IMR-90 (cell line): ENCODE data around the gene OR10A5. TPM values are rescaled to one million over a fixed set of nuclear protein-coding genes. Genes with fewer than 3 reads are reported as not detected.

ENCODE experiments used
- ATAC-seq: fragments of 200-7000 bp; cut with Tn5 transposase; 2 replicates; pipeline ENCODE4 v1.9.1; 2020; ENCODE audit warnings: low read depth, mild to moderate bottlenecking, moderate library complexity
- BruUV-seq: library from RNA; stranded (reverse); fragments of 400-500 nt; replicated peaks from 2 replicates; lab custom pipeline; 2021; lab: Mats Ljungman, UMichigan
- CTCF ChIA-PET: fragments of 300-600 bp; formaldehyde crosslinking; extraction: SDS; loops from one replicate; lab custom pipeline; 2021; ENCODE audit warnings: antibody characterized with exemption; lab: Yijun Ruan, JAX
- POLR2A ChIA-PET: fragments of 300-600 bp; sonication (Branson Sonifier 250); formaldehyde crosslinking; loops from one replicate; lab custom pipeline; 2022; ENCODE audit warnings: antibody characterized with exemption; ENCODE audit not compliant: unreplicated experiment; lab: Charles Lee
- DNase-seq: peaks from one replicate; pipeline ENCODE4 v3.0.0; 2013
- H2AFZ ChIP-seq: replicated peaks from 2 replicates; pipeline ENCODE3; 2013; ENCODE audit warnings: low read length, mild to moderate bottlenecking; ENCODE audit not compliant: poor library complexity
- H2AK5ac ChIP-seq: 2 replicates; pipeline ENCODE4 v1.6.1; 2013; ENCODE audit warnings: low read depth, low read length, inconsistent platforms
- H2AK9ac ChIP-seq: replicated peaks from 2 replicates; pipeline ENCODE3; 2013; ENCODE audit warnings: mild to moderate bottlenecking, low read depth, low read length, moderate library complexity; ENCODE audit not compliant: poor library complexity
- H2BK120ac ChIP-seq: 2 replicates; pipeline ENCODE4 v1.6.1; 2013; ENCODE audit warnings: low read depth, low read length, inconsistent platforms
- H2BK15ac ChIP-seq: 3 replicates; pipeline ENCODE4 v1.6.1; 2013; ENCODE audit warnings: low read depth, low read length, inconsistent platforms
- H2BK20ac ChIP-seq: 2 replicates; pipeline ENCODE4 v1.6.1; 2013; ENCODE audit warnings: low read depth, mild to moderate bottlenecking, inconsistent platforms, low read length, moderate library complexity
- H2BK5ac ChIP-seq: 2 replicates; pipeline ENCODE4 v1.6.1; 2013; ENCODE audit warnings: mild to moderate bottlenecking, low read depth, low read length, inconsistent platforms; ENCODE audit not compliant: poor library complexity, severe bottlenecking
- H3K14ac ChIP-seq: replicated peaks from 2 replicates; pipeline ENCODE4 v1.6.1; 2013; ENCODE audit warnings: low read depth, low read length, inconsistent platforms
- H3K18ac ChIP-seq: 2 replicates; pipeline ENCODE4 v1.6.1; 2013; ENCODE audit warnings: low read depth, low read length, control low read depth
- H3K23ac ChIP-seq: 2 replicates; pipeline ENCODE4 v1.6.1; 2013; ENCODE audit warnings: low read depth, low read length, inconsistent platforms
- H3K27ac ChIP-seq: 2 replicates; pipeline ENCODE4 v1.5.1; 2013; ENCODE audit warnings: mild to moderate bottlenecking, control low read depth, low read length; ENCODE audit not compliant: insufficient read depth
- H3K27me3 ChIP-seq: 2 replicates; pipeline ENCODE4 v1.6.1; 2013; ENCODE audit warnings: low read length; ENCODE audit not compliant: control insufficient read depth, insufficient read depth
- H3K36me3 ChIP-seq: 2 replicates; pipeline ENCODE4 v1.6.1; 2013; ENCODE audit warnings: low read length, mixed read lengths; ENCODE audit not compliant: control insufficient read depth, insufficient read depth
- H3K4ac ChIP-seq: 2 replicates; pipeline ENCODE4 v1.6.1; 2013; ENCODE audit warnings: low read depth, low read length, inconsistent platforms
- H3K4me1 ChIP-seq: 2 replicates; pipeline ENCODE4 v1.6.1; 2013; ENCODE audit warnings: low read length, mixed read lengths; ENCODE audit not compliant: control insufficient read depth, insufficient read depth
- H3K4me2 ChIP-seq: 2 replicates; pipeline ENCODE4 v1.6.1; 2013; ENCODE audit warnings: low read depth, mild to moderate bottlenecking, control low read depth, low read length, moderate library complexity
- H3K4me3 ChIP-seq: 2 replicates; pipeline ENCODE4 v1.5.1; 2013; ENCODE audit warnings: low read depth, mild to moderate bottlenecking, control low read depth, low read length, moderate library complexity; ENCODE audit not compliant: insufficient read depth
- H3K56ac ChIP-seq: 2 replicates; pipeline ENCODE4 v1.6.1; 2013; ENCODE audit warnings: low read length, inconsistent platforms; ENCODE audit not compliant: insufficient read depth; ENCODE audit errors: extremely low read depth
- H3K79me1 ChIP-seq, 2 experiments: 2 replicates each; pipeline ENCODE4 v1.6.1; 2013; ENCODE audit warnings: low read length in 2 of 2, inconsistent platforms in 1 of 2, low read depth in 1 of 2
- H3K9ac ChIP-seq: 2 replicates; pipeline ENCODE4 v1.6.1; 2013; ENCODE audit warnings: low read depth, low read length, control low read depth
- H3K9me1 ChIP-seq: 2 replicates; pipeline ENCODE4 v1.6.1; 2013; ENCODE audit warnings: low read length, inconsistent platforms; ENCODE audit not compliant: insufficient read depth
- H3K9me3 ChIP-seq: 2 replicates; pipeline ENCODE4 v1.6.1; 2013; ENCODE audit warnings: low read length; ENCODE audit not compliant: control insufficient read depth, insufficient read depth
- H4K20me1 ChIP-seq: 2 replicates; pipeline ENCODE4 v1.6.1; 2013; ENCODE audit warnings: low read length, inconsistent platforms; ENCODE audit not compliant: insufficient read depth
- H4K5ac ChIP-seq: 2 replicates; pipeline ENCODE4 v1.6.1; 2013; ENCODE audit warnings: mild to moderate bottlenecking, low read depth, low read length, control low read depth
- H4K8ac ChIP-seq, 2 experiments: 2 replicates each; pipeline ENCODE4 v1.6.1; 2013; ENCODE audit warnings: low read depth in 2 of 2, low read length in 2 of 2, control low read depth in 1 of 2, inconsistent platforms in 1 of 2
- H4K91ac ChIP-seq: 2 replicates; pipeline ENCODE4 v1.6.1; 2013; ENCODE audit warnings: low read depth, low read length, inconsistent platforms; ENCODE audit not compliant: insufficient read depth
- CEBPB ChIP-seq: IDR thresholded peaks from 2 replicates; pipeline ENCODE4 v1.6.1; 2012; ENCODE audit warnings: low read depth, low read length, improper control_type of control experiment
- CHD1 ChIP-seq: IDR thresholded peaks from 2 replicates; pipeline ENCODE4 v1.6.1; 2012; ENCODE audit warnings: low read depth, low read length, improper control_type of control experiment
- ELK1 ChIP-seq: fragments of 150-350 bp; IDR thresholded peaks from 2 replicates; pipeline ENCODE4 v1.6.1; 2016; ENCODE audit warnings: low read depth, mild to moderate bottlenecking, low read length, moderate library complexity, borderline replicate concordance
- MAFK ChIP-seq: IDR thresholded peaks from 2 replicates; pipeline ENCODE4 v1.6.1; 2012; ENCODE audit warnings: low read depth, low read length, improper control_type of control experiment
- MAZ ChIP-seq: IDR thresholded peaks from 2 replicates; pipeline ENCODE4 v1.6.1; 2012; ENCODE audit warnings: low read depth, mild to moderate bottlenecking, low read length, improper control_type of control experiment, moderate library complexity, borderline replicate concordance
- NFE2L2 ChIP-seq: fragments of 150-350 bp; IDR thresholded peaks from 2 replicates; pipeline ENCODE4 v1.6.1; 2016; ENCODE audit warnings: low read depth, mild to moderate bottlenecking, low read length
- POLR2A ChIP-seq: IDR thresholded peaks from 2 replicates; pipeline ENCODE4 v1.6.1; 2012; ENCODE audit warnings: mild to moderate bottlenecking, low read depth, low read length
- USF2 ChIP-seq: fragments of 150-350 bp; IDR thresholded peaks from 2 replicates; pipeline ENCODE4 v1.6.1; 2017; ENCODE audit warnings: mild to moderate bottlenecking, antibody characterized with exemption, low read length, low read depth
- WGBS, 2 experiments: methylation state at CpG; one replicate each; pipeline versions ENCODE4 v1.1.5 to v1.1.7; 2013; ENCODE audit warnings: missing lambda C conversion rate in 2 of 2; ENCODE audit not compliant: insufficient read length in 1 of 2; ENCODE audit errors: extremely low coverage in 2 of 2; 5-methylcytosine and 5-hydroxymethylcytosine counted together
- dilution Hi-C: fragments of 300-500 bp; cut with HindIII; formaldehyde crosslinking; loops from one replicate; pipeline ENCODE4 v1.14.3; 2018; ENCODE audit warnings: low sequenced_read_pairs; ENCODE audit not compliant: unreplicated experiment
- in situ Hi-C: fragments of 300-500 bp; cut with MboI; formaldehyde crosslinking; loops from 3 replicates; pipeline ENCODE4 v1.14.3; 2019; ENCODE audit warnings: low sequenced_read_pairs, inconsistent platforms, mixed read lengths
- intact Hi-C: fragments of 100-400 bp; cut with micrococcal nuclease; formaldehyde crosslinking; loops from 2 replicates; pipeline ENCODE4 v1.10.0; 2022
- polyA plus RNA-seq, 3 experiments: library from polyadenylated mRNA; depleted of rRNA; stranded (reverse); fragments of >200 nt; gene quantifications; 2 replicates each; pipeline ENCODE4 v1.2.3, GENCODE V29; 2012; ENCODE audit warnings: low replicate concordance in 1 of 3
- total RNA-seq: library from RNA; depleted of rRNA; stranded (reverse); fragments of >200 nt; gene quantifications from 2 replicates; pipeline ENCODE4 v1.2.3, GENCODE V29; 2012

Gene OR10A5
- total and polyA plus RNA-seq, 2 of the 4 experiments (the other 2 are of a cell fraction): not detected

- Histone ChIP-seq H3K27ac (no peak within 1 kb of the TSS), H3K23ac (no peak within 1 kb of the TSS), H2BK15ac (no peak within 1 kb of the TSS), H3K4ac (no peak within 1 kb of the TSS), H4K5ac (no peak within 1 kb of the TSS), H2BK5ac (no peak within 1 kb of the TSS), H3K4me1 (no peaks in the 10 kb centered on the region), H3K14ac (no peak within 1 kb of the TSS), H3K56ac (no peak within 1 kb of the TSS), H4K20me1 (no peaks in the 10 kb centered on the region), H3K9me3 (peaks cover 3% of the 10 kb centered on the region; the same call in 1 of the 2 replicates), H3K79me1 (no peaks in the 10 kb centered on the region), H3K4me2 (no peak within 1 kb of the TSS), H2AK9ac (no peak within 1 kb of the TSS), H2AFZ (peak within 1 kb of the TSS; percentile 32), H3K27me3 (no peaks in the 10 kb centered on the region), H3K4me3 (no peak within 1 kb of the TSS), H3K18ac (no peak within 1 kb of the TSS), H3K9ac (no peak within 1 kb of the TSS), H4K8ac (no peak within 1 kb of the TSS), H2BK120ac (no peak within 1 kb of the TSS), H3K9me1 (no peaks in the 10 kb centered on the region), H2AK5ac (no peak within 1 kb of the TSS), H4K91ac (no peak within 1 kb of the TSS), H3K36me3 (no peaks in the 10 kb centered on the region), H2BK20ac (no peak within 1 kb of the TSS)
- in situ Hi-C loops (no loop called here), intact Hi-C loops (no loop called here), dilution Hi-C loops (no loop called here)
- WGBS, 2 experiments: no CpG with 5 or more reads among the region's 1 CpG
- no TSS peak for BruUV-seq
- TF ChIP-seq CEBPB: no peak
- no peak for TF ChIP-seq CHD1
- TF ChIP-seq MAZ: no peak
- TF ChIP-seq MAFK: no peak
- TF ChIP-seq NFE2L2: no peak
- TF ChIP-seq ELK1: no peak
- no peak for TF ChIP-seq USF2
- TF ChIP-seq POLR2A: no peak
- no peak for DNase-seq
- ChIA-PET POLR2A (no interaction called here), CTCF (no interaction called here)
- ATAC-seq: no peak
These were observed 30.8 kb downstream of the OR10A5 start, which contains the start of gene OR10A4 for GRCh38 chr11:6876325-6876724. Gene OR10A4 (plus strand): TSS chr11:6876625. CDS start chr11:6876648, 23 bp downstream.
